Right lobe of liver (tissue), 4 donors: ENCODE data around the gene SLC15A5.

ENCODE experiments used
- CTCF ChIP-seq, 4 donors: fragments of 200-600 bp in 3 of 4; fragments of 450-650 bp in 1 of 4; IDR thresholded peaks; one replicate each; pipeline versions ENCODE4 v1.5.1 to v1.8.0; 2016 to 2022; ENCODE audit warnings: antibody characterized with exemption in 4 of 4, mild to moderate bottlenecking in 2 of 4
- POLR2A ChIP-seq: fragments of 450-650 bp; IDR thresholded peaks from one replicate; pipeline ENCODE4 v1.6.1; 2017; ENCODE audit warnings: antibody characterized with exemption, mild to moderate bottlenecking
- donor health status: DM: no; HTN: no; CAD: no.
- donor health status: DM: no; HTN: no; CAD: no.
- donor health status: DM: no; HTN: yes; CAD: no.

- no peak for TF ChIP-seq CTCF (IDR thresholded peaks at IDR 0.05)
- TF ChIP-seq POLR2A = no peak
Observed at GRCh38 chr12:16281157-16281556, 3.7 kb upstream of the SLC15A5 start.
